DND-41 (cell line): ENCODE measurements around the gene SMIM41.

ENCODE experiments used
- EZH2 ChIP-seq: IDR thresholded peaks from 3 replicates; pipeline ENCODE4 v1.6.1; 2012; ENCODE audit warnings: borderline replicate concordance, low read depth, mild to moderate bottlenecking, moderate library complexity, low read length, inconsistent platforms; ENCODE audit not compliant: severe bottlenecking
- TF ChIP-seq, protein P1 (sequence below): IDR thresholded peaks from 2 replicates; pipeline ENCODE4 v1.5.1; 2012; ENCODE audit warnings: borderline replicate concordance, low read length, moderate library complexity, mild to moderate bottlenecking; ENCODE audit not compliant: poor library complexity, severe bottlenecking; ENCODE audit errors: extremely low read depth

DNA sequence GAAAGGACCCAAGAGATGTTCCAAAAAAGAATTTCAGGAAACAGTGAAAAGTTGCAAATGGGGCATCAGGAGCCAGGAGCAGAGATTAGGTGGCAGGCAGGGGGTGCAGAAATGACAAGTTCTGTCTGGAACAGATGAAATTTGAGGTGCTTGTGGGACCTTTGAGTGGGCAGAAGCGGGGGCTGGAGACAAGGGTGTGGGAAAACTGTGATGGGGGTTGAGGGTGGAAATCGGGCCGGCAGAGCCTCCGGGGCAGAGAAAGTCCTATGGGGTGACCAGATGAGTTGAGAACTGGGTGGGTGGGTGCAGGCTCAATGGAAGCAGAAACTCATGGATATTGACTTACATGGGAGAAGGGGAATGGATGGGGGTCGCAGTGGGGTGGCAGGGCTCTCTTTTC, 29.8 kb upstream of the SMIM41 start:
- TF ChIP-seq, protein P1, sequence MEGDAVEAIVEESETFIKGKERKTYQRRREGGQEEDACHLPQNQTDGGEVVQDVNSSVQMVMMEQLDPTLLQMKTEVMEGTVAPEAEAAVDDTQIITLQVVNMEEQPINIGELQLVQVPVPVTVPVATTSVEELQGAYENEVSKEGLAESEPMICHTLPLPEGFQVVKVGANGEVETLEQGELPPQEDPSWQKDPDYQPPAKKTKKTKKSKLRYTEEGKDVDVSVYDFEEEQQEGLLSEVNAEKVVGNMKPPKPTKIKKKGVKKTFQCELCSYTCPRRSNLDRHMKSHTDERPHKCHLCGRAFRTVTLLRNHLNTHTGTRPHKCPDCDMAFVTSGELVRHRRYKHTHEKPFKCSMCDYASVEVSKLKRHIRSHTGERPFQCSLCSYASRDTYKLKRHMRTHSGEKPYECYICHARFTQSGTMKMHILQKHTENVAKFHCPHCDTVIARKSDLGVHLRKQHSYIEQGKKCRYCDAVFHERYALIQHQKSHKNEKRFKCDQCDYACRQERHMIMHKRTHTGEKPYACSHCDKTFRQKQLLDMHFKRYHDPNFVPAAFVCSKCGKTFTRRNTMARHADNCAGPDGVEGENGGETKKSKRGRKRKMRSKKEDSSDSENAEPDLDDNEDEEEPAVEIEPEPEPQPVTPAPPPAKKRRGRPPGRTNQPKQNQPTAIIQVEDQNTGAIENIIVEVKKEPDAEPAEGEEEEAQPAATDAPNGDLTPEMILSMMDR = no peak
- no peak for TF ChIP-seq EZH2
